Skeletal muscle tissue (tissue), 4 donors: ENCODE data around the gene CABCOCO1. TPM values are rescaled to one million over a fixed set of nuclear protein-coding genes. Genes with fewer than 3 reads are reported as not detected.

Experiments
- H3K27ac ChIP-seq: one replicate; pipeline ENCODE4 v1.7.0; 2013; ENCODE audit warnings: mild to moderate bottlenecking, low read depth, low read length, inconsistent platforms
- H3K27me3 ChIP-seq, 3 donors: one replicate each; pipeline ENCODE4 v1.7.0; 2013; ENCODE audit warnings: low read length in 3 of 3; ENCODE audit not compliant: control insufficient read depth in 3 of 3, insufficient read depth in 3 of 3
- H3K36me3 ChIP-seq, 3 donors: one replicate each; pipeline ENCODE4 v1.7.0; 2013; ENCODE audit warnings: low read length in 3 of 3; ENCODE audit not compliant: control insufficient read depth in 3 of 3, insufficient read depth in 3 of 3
- H3K4me1 ChIP-seq, 3 donors: one replicate each; pipeline ENCODE4 v1.7.0; 2013; ENCODE audit warnings: low read length in 3 of 3, mild to moderate bottlenecking in 3 of 3; ENCODE audit not compliant: control insufficient read depth in 3 of 3, insufficient read depth in 3 of 3
- H3K4me3 ChIP-seq, 3 donors: one replicate each; pipeline ENCODE4 v1.7.0; 2013; ENCODE audit warnings: low read length in 3 of 3
- H3K9ac ChIP-seq, 3 donors: one replicate each; pipeline ENCODE4 v1.7.0; 2013; ENCODE audit warnings: low read length in 3 of 3, mild to moderate bottlenecking in 3 of 3, moderate library complexity in 2 of 3, low read depth in 1 of 3
- H3K9me3 ChIP-seq, 3 donors: one replicate each; pipeline ENCODE4 v1.7.0; 2013; ENCODE audit warnings: low read length in 3 of 3; ENCODE audit not compliant: control insufficient read depth in 3 of 3
- total RNA-seq: library from RNA; depleted of rRNA; stranded (reverse); fragments of >200 nt; gene quantifications from one replicate; pipeline ENCODE4 v1.2.3, GENCODE V29; 2014
- donor health status: Osteomylitis.

The CABCOCO1 gene
- total RNA-seq, 1 donor from 2014 or later: 1.0 TPM

GRCh38 chr10:61750943-61751471, 88.3 kb downstream of the CABCOCO1 start:
- H3K27me3 ChIP-seq: no peaks in the 10 kb centered on the region

GRCh38 chr10:61751599-61751998, 88.9 kb downstream of the CABCOCO1 start:
- no peaks in the 10 kb centered on the region for H3K36me3 ChIP-seq
- H3K27me3 ChIP-seq: no peaks in the 10 kb centered on the region
- no peak overlapping the region for H3K4me3 ChIP-seq
- H3K27ac ChIP-seq: no peak overlapping the region
- H3K4me1 ChIP-seq: peaks cover 0 to 9% (median 5%) of the 10 kb centered on the region in 3 donors
- no peak overlapping the region for H3K9ac ChIP-seq
- H3K9me3 ChIP-seq: no peaks in the 10 kb centered on the region

More at GRCh38 chr10:61750943-61751471, 88.3 kb downstream of the CABCOCO1 start:
- Histone ChIP-seq H3K36me3 (no peaks in the 10 kb centered on the region), H3K9ac (no peak overlapping the region), H3K9me3 (no peaks in the 10 kb centered on the region), H3K4me1 (peaks cover 0 to 9% (median 5%) of the 10 kb centered on the region in 3 donors), H3K4me3 (no peak overlapping the region), H3K27ac (no peak overlapping the region)

- Histone ChIP-seq H3K9ac (no peak overlapping the region), H3K27ac (no peak overlapping the region)
Measured at GRCh38 chr10:61752111-61753011, 89.6 kb downstream of the CABCOCO1 start.

GRCh38 chr10:61753453-61753852, 90.7 kb downstream of the CABCOCO1 start:
- no peaks in the 10 kb centered on the region for H3K36me3 ChIP-seq
- peaks cover 0 to 9% (median 5%) of the 10 kb centered on the region in 3 donors for H3K4me1 ChIP-seq
- no peak overlapping the region for H3K27ac ChIP-seq
- no peaks in the 10 kb centered on the region for H3K9me3 ChIP-seq
- H3K9ac ChIP-seq: no peak overlapping the region
- no peaks in the 10 kb centered on the region for H3K27me3 ChIP-seq
- no peak overlapping the region for H3K4me3 ChIP-seq

More at GRCh38 chr10:61752111-61753011, 89.6 kb downstream of the CABCOCO1 start:
- Histone ChIP-seq H3K4me3 (no peak overlapping the region), H3K27me3 (no peaks in the 10 kb centered on the region), H3K4me1 (peaks cover 0 to 9% (median 5%) of the 10 kb centered on the region in 3 donors), H3K36me3 (no peaks in the 10 kb centered on the region), H3K9me3 (no peaks in the 10 kb centered on the region)

- H3K9me3 ChIP-seq: no peaks in the 10 kb centered on the region
- no peaks in the 10 kb centered on the region for H3K36me3 ChIP-seq
- no peaks in the 10 kb centered on the region for H3K27me3 ChIP-seq
- H3K4me3 ChIP-seq: no peak overlapping the region
- H3K9ac ChIP-seq: no peak overlapping the region
- H3K4me1 ChIP-seq: peaks cover 0 to 9% (median 5%) of the 10 kb centered on the region in 3 donors
- no peak overlapping the region for H3K27ac ChIP-seq
Measured at GRCh38 chr10:61754587-61755550, 92.1 kb downstream of the CABCOCO1 start.

GRCh38 chr10:61757001-61757400, 94.3 kb downstream of the CABCOCO1 start:
- Histone ChIP-seq H3K9me3 (no peaks in the 10 kb centered on the region), H3K36me3 (no peaks in the 10 kb centered on the region), H3K27me3 (no peaks in the 10 kb centered on the region), H3K27ac (no peak overlapping the region), H3K9ac (no peak overlapping the region), H3K4me1 (peaks cover 0 to 8% (median 3%) of the 10 kb centered on the region in 3 donors), H3K4me3 (no peak overlapping the region)

- no peak overlapping the region for H3K27ac ChIP-seq
- peaks cover 0 to 3% (median 3%) of the 10 kb centered on the region in 3 donors for H3K4me1 ChIP-seq
- no peaks in the 10 kb centered on the region for H3K27me3 ChIP-seq
- H3K36me3 ChIP-seq: no peaks in the 10 kb centered on the region
- H3K9ac ChIP-seq: no peak overlapping the region
- no peaks in the 10 kb centered on the region for H3K9me3 ChIP-seq
- H3K4me3 ChIP-seq: no peak overlapping the region
Measured at GRCh38 chr10:61757525-61758397, 95.0 kb downstream of the CABCOCO1 start.

- H3K9me3 ChIP-seq: no peaks in the 10 kb centered on the region
Measured at GRCh38 chr10:61758433-61758832, 95.7 kb downstream of the CABCOCO1 start.

GRCh38 chr10:61759751-61760150, 97.0 kb downstream of the CABCOCO1 start:
- Histone ChIP-seq H3K36me3 (no peaks in the 10 kb centered on the region), H3K4me1 (peaks cover 0 to under 1% (median 0%) of the 10 kb centered on the region in 3 donors), H3K9me3 (no peaks in the 10 kb centered on the region), H3K9ac (no peak overlapping the region), H3K27me3 (no peaks in the 10 kb centered on the region), H3K27ac (no peak overlapping the region), H3K4me3 (no peak overlapping the region)

More at GRCh38 chr10:61758433-61758832, 95.7 kb downstream of the CABCOCO1 start:
- H3K4me1 ChIP-seq: peaks cover 0 to 3% (median 3%) of the 10 kb centered on the region in 3 donors
- no peak overlapping the region for H3K27ac ChIP-seq
- H3K4me3 ChIP-seq: no peak overlapping the region
- H3K36me3 ChIP-seq: no peaks in the 10 kb centered on the region
- H3K9ac ChIP-seq: no peak overlapping the region
- no peaks in the 10 kb centered on the region for H3K27me3 ChIP-seq
